GM21737 (cell line): ENCODE data around the gene AMDHD2.

Source experiments
- ATAC-seq: cut with Tn5 transposase; IDR thresholded peaks from one replicate; pipeline ENCODE4 v1.9.1; 2021; ENCODE audit warnings: mild to moderate bottlenecking, moderate library complexity; ENCODE audit not compliant: unreplicated experiment

AMDHD2 gene

DNA sequence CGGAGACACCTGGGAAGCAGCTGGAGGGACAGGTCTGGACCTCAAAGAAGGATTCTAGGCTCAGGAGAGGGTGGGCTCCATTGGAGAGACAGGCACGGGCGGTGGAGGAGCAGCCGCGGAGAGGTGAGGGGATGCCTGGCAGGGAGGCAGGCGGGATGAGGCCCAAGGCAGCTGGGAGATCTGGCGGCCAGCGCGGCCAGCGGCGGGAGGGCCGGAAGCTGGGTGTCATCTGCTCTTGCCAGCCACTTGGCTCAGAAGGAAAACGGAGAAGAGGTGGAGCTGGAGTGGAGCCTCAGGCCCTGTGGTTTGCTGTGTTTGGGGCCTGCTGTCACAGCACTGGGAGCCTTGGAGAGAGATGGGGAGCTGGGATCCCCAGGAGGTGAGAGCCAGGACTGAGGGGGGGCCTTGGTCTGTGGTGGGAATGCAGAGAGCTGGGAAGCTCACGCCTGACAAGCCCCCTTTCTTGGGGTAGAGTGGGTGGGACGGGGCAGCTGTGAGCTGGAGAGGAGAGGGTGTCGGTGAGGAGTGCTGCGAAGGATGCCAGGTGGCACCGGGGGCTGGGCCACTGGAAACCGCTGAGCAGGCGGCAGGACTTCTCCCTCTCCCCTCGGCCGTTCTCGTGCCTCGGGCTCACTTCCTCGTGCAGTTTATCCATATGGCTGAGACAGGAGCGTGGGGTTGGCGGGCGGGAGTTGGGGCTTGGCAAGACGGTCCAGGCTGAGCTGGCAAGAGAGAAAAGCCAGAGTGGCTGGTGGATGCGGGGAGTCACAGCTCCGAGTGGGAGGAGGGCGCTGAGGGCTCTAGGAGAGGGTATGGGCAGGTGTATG, 37.2 kb upstream of the AMDHD2 start:
- ATAC-seq: no peak

DNA sequence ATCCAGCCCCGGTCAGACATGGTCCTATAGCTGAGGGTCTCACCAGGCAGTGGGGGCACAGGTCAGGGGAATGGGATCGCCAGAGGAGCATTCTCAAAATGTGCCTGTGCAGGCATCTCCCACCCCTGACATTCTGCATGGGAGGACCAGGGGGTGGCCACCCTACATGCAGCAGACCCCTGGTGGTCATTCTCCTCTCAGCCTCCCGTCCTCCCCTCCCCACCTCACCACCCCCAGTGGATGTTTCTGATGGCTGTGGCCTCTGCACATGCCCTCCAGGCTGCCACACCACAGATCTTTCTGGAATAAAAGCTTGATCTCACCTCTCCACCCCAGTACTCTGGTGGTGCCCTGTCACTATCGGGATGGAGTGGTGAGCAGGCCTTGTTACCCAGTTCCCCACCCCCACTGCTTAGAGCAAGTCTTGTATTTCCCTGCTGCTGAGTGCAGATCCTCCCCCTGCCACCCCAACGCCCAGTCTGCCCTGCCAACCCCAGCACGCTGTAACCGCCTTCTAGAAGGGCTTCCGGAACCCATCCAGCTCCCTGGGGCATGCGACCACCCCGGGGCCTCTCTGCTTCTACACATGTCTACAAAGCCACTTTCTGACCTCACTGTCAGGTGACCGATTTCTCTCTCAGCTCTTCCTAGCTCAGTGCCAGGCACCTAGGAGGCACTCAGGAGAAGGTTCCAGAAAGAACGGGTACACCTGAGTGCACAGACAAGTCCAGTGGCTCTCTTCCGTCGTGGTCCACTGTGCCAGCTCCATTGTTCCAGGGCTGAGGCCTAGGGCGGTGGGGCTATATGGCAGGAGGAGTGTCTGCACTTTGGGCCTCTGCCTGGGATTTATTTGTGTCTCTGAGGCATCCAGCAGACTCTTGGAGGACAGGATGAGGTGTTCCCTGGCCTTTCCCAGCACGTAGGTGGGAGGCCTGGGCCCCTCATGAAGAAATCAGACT, 36.0 kb upstream of the AMDHD2 start:
- ATAC-seq: no peak

DNA sequence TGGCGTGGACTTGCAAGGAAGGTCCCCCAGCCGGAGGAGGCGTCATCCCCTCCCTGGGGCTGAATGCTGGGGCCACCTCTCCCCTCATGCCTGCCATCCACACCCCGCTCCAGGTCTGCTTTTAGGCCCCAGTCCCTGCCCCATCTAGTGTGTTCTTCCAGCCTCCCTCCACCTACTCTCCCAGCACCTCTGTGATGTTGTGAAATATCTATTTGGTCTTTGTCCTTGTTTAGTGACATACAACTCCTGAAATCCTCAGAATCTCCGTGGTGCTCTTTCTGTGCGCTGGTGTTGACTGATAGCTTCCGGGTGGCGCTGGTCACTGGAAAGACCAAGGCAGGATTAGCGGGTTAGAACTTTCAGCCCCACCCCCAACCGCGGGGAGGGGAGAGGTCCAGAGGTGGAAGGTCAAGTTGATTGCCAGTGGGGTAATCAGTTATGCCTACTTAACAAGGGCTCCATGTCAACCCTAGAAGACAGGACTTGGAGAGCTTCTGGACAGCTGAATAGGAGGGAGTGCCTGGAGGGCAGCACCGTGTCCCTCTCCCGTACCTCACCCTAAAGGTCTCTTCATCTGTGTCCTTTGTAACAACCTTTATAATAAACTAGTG, 35.2 kb upstream of the AMDHD2 start:
- ATAC-seq: no peak

DNA sequence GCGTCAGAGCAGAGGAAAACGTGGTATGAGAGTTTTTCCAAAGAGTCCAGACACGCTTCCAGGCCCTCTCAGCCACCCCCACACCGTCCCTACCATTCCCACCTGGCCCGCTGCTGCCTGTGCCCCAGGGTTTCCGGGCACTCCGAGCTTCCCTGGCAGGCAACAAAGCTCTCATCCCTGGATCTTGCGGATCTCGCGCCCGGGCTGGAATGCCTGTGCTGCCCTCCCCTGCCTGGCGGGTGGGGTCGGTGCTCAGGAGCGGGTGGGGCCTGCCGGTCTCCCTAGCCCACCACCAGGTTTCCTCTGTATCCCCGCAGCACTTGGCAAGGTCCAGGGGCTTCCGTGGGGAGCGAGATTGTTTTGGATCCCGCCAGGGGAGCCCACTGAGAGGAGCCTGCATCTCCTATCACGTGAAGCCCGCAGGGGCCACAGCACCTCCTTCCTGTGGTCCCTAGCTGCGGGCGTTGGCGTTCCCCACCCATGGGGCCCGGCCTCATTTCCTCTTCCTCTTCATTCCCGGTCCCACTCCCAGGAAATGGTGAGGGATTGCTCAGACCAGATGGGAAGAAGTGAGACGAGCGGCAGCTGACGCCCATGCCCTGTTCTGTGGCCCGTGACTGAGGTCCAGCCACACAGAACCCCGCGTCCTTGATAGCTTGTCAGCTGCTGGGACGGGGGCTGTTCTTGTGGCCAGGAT, 34.2 kb upstream of the AMDHD2 start:
- no peak for ATAC-seq

DNA sequence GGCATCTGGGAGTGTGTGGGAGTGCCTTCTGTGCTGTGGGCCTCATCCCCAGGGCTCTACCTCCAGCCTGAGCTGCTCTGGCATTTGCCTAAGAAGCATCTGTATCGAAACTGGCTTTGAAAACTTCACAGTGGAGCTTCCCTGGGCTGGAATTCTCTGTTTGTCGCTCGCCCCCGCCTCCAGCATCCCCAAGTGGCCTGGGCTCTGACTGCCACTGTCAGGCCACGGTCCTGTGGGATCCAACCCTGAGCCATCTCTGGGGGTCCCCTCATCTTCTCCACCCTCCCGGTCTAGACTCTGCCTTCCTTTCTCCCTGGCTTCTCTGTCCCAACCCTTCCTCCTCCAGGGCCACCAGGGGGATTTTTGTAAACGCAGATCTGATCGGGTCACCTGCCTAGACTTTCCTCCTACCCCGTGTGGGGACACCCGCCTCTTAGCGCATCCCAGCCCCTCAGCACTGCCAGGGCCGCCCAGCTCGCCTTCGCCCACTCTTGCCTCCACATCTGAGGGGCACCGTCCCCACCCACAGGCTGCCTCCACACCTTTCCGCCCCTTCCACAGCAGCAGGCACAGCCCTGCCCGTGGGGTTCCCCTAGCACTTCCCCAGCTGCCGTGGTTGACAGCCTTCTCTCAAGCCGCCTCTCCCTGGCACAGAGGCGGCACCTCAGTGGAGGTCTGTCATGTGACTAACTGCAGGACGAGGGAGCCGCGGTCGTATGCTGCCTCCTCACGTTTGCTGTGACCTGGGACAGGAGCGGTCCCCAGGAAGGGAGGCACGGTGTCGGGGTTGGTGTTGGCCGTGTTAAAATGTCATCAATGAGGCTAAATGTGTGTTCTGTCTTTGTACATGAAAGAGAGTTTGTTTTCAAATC, 33.3 kb upstream of the AMDHD2 start:
- ATAC-seq: peak; percentile 58

DNA sequence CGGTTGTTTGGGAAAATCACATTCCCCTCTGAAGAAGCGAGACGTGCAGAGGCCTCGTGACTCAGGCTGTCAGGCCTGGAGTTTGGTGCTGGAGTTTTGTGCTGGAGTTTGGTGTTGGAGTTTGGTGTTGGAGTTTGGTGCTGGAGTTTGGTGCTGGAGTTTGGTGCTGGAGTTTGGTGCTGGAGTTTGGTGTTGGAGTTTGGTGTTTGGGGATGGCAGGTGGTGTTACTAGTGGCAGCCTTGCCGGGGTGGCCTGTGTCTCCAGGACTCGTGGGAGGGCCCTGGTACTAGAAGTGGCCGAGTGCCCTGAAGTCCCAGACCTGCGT, 32.7 kb upstream of the AMDHD2 start:
- no peak for ATAC-seq

DNA sequence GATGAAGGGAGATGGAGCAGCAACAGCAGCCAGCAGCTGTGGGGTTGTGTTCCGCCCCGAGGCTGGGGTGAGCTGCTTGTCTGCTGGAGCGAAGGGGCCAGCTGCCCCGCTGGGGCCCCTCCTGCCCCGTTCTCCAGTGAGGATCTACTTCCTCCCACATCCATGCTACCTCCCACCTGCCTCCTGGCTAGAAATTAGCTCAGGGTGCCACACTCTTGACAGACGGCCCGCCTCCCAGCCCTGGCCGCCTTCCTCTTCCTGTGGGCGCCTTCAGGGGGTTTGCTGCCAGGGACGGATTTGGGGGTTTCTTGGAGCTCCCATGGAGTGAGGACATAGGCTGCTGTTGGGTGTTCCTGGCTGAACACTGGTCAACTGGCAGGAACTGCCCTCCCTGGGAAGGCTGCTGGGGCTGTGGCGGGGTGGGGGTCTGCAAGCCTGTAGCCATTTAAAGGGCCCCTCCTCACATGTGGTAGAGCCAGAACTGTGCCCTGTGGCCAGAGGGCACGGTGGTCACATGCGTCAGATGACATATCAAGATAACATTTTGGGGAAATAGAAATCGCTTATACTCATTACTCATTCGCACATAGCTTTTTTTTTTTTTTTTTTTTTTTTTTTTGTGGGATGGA, 32.2 kb upstream of the AMDHD2 start:
- ATAC-seq: no peak

DNA sequence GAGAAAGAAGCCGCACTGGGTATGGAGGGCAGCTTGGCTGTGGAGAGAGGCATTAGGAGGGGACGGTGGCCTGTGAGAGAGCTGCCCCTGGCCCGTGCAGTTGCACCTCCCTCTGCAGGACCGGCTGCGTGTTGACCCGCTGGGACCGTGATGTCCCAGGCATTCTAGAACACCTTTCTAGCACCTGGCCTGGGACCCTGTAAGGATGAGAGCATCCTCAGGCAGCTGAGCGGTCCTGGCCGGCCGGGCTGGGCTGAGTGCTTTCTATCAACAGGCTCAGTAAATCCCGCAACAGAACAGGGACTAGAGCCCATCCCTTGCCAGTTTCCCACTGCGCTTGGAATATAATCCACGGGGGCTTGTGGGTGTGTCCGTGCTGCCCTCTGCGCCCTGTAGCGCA, 30.6 kb upstream of the AMDHD2 start:
- no peak for ATAC-seq

DNA sequence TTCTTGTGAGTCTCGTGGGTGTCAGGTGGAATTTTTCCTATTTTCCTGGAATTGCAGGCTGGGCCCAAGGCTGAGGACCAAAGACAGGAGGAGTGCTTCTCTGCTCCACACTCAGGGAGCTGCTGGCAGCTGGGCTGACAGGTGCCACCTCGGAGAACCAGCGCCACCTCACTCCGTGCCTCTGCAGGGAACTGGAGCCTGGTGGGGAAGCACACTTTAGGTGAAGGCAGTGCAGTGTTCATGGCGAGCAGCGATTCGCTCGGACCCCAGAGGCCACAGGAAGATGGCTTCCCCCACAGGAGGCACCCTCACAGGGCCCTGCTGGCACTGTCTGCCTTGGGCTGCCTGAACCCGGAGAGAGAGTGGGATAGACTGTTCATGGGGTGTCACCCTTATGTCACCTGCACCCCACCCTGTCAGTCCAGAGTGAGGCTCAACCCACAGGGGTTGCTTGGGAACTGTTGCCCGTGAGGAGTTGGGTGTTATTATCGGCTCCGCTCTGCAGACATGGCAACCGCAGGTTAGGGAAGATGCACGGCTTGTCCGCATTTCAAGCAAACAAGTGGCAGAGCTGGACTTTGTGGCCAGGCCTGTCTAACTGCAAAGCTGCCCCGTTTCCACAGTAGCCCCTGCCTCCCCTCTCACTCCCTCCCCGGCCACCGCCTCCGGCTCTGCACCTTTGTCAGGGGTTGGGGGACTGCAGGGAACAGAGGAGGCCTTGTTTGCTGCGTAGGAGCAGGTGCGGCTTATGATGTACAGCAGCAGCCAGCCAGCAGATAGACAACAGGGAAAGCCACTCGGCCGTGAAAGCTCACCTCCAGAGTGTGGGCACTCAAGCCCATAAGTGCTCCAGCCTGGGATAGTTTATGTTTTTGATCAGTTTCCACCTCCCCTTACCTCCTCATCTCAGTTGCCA, 29.7 kb upstream of the AMDHD2 start:
- ATAC-seq: no peak

DNA sequence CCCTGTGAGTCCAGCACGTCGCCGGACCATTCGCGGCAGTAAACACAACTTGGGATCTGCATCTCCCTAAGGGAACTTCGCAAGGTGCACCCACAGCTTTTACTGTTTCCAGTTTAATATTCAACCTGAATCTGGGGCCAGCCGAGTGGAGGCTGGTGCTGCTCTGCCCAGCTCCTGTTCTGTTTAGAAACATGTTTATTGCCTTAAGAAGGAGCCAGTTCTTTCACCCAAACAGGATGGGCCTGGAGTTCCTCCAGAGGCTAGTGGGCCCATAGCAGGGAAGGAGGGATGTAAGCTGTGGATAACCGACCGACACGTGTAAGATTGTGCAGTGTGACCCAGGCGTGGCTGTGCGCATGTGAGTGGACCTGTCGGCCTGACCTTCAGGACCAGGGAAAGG, 27.9 kb upstream of the AMDHD2 start:
- no peak for ATAC-seq

DNA sequence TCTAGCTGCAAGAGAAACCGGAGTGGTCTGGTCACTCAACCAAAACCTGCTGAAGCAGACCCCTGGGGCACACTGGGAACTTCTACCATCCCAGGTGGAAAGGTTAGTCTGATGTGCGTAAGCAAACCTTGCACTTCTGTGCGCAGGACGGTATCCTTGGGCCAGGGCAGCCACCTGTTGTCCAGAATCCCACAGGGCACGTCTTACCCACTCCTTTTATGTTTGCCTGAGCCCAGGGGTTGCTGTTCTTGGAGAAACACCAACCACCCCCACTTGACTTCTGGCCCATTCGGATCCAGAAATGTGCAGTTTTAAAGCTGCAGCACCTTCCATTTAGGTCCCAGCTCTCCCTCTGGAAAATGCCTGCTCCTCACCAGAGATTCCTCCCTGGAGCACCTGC, 26.6 kb upstream of the AMDHD2 start:
- ATAC-seq: no peak

DNA sequence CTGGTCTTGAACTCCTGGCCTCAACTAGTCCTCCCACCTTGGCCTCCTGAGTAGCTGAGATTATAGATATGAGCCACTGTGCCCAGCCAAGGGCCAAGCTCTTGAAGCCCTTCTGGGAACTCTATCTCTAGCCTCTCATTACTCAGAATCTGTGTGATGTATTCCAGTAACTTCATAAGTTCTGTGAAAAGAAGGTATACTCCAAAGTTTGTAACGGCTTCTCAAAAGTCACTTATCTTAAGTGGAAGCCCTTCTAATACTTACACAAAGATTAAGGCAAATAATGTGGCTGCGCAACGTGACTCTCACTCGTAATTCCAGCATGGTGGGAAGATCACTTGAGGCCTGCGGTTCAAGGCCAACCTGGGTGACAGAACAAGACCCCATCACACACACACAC, 25.6 kb upstream of the AMDHD2 start:
- ATAC-seq: no peak

DNA sequence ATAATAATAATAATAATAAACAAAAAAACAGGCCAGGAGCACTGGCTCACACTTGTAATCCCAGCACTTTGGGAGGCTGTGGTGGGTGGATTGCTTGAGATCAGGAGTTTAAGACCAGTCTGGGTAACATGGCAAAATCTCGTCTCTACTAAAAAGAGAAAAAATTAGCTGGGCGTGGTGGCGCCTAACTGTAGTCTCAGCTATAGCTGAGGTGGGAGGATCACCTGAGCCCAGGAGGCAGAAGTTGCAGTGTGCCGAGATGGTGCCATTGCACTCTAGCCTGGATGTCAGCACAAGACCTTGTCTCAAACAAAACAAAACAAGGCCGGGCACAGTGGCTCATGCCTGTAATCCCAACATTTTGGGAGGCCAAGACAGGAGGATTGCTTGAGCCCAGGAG, 25.1 kb upstream of the AMDHD2 start:
- ATAC-seq: no peak

DNA sequence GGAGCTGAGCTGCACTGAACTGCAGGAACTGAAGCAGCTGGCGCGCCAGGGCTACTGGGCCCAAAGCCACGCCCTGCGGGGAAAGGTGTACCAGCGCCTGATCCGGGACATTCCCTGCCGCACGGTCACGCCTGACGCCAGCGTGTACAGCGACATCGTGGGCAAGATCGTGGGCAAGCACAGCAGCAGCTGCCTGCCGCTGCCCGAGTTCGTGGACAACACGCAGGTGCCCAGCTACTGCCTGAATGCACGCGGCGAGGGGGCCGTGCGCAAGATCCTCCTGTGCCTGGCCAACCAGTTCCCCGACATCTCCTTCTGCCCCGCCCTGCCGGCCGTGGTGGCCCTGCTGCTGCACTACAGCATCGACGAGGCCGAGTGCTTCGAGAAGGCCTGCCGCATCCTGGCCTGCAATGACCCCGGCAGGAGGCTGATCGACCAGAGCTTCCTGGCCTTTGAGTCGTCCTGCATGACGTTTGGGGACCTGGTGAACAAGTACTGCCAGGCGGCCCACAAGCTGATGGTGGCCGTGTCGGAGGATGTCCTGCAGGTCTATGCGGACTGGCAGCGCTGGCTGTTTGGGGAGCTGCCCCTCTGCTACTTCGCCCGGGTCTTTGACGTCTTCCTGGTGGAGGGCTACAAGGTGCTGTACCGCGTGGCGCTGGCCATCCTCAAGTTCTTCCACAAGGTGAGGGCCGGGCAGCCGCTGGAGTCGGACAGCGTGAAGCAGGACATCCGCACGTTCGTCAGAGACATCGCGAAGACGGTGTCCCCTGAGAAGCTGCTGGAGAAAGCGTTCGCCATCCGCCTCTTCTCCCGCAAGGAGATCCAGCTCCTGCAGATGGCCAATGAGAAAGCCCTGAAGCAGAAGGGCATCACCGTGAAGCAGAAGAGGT, 23.7 kb upstream of the AMDHD2 start:
- no peak for ATAC-seq

DNA sequence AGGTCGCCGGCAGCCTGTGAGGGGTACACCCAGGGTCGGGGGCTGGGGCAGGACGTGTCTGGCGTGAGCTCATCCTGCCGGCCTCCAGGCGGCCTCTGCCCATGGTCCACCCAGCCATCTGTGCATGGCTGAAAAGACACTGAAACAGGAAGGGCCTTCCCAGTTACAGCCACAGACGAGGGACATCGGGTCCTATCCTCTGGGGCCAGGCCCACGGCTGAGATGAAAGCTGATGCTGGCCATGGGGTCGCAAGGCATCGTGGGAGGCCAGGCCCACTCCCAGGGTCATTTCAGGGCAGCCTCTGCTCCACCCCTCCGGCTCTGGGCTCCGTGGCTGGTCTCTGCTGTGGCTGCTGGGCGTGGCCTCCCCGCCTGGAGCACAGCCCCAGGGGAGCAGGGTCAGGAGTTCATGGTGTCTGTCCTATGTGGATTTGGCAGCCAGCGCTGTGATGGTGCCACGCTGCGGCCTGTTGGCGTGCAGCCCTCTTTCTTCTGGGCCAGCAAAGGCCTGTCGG, 23.0 kb upstream of the AMDHD2 start:
- ATAC-seq: no peak

DNA sequence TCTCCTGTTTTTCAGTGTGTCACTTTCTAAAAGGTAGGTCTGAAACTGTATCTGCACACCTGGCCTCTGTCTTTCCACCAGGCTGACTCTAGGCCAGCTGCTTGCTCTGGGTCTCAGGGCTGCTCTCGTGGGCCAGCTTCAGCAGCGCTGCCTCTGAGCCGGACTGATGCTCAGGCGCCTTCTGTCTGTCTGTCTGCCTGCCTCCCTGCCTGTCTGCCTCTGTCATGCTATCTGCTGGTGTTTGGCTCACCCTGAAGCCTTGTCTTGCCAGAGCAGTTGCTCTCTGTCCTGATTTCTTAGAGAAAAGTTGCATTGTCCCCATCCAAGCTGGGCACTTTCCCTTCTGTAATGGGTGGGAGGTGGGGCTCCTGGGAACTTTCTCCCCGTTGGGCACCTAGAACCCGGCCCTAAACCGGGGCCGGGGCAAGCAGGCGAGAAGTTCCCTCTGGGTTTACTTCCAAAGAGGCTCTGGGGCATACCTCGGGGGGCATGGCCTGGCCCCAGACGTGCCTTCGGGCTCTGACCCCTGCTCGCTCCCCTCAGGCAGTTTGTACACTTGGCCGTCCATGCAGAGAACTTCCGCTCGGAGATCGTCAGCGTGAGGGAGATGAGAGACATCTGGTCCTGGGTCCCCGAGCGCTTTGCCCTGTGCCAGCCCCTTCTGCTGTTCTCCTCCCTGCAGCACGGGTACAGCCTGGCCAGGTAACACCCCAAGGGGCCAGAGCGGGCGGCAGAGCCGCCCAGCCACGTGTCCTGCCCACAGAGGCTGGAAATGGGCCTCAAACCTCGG, 22.3 kb upstream of the AMDHD2 start:
- ATAC-seq: no peak
